Measurements from ENCODE around the gene PTPN5.

PTPN5 gene

DNA sequence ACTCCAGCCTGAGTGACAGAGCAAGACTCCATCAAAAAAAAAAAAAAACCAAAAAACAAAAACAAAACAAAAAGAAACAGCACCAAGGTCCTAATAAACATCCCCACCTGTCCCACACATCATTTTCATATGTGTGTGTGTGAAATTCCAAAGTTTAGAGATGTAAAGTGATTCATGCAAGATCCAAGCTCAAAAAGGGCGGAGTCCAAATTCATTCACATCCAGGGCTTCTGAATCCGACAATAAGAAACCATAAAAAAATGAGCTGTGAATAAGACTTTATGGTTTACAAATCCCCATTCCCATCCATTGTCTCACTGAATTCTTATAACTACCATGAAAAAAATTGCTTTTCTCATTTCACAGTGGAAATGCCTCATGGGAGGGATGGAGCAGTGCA lies 34.7 kb downstream of the PTPN5 start:
- Histone ChIP-seq H3K9ac (no peak overlapping the region), H3K4me1 (no peaks in the 10 kb centered on the region), H3K4me2 (ENCODE audit: low read length) (no peak overlapping the region), H3K4me3 (ENCODE audit: low read depth, low read length) (no peak overlapping the region), H3K79me2 (no peaks in the 10 kb centered on the region), H2AFZ (no peak overlapping the region), H3K27ac (no peak overlapping the region), H3K9me3 (ENCODE audit: control insufficient read depth, low read length) (no peaks in the 10 kb centered on the region), H3K36me3 (ENCODE audit: control insufficient read depth, insufficient read depth, low read length) (no peaks in the 10 kb centered on the region), H3K27me3 (ENCODE audit: control insufficient read depth, insufficient read depth, low read length) (no peaks in the 10 kb centered on the region)
- TF ChIP-seq, protein P1, sequence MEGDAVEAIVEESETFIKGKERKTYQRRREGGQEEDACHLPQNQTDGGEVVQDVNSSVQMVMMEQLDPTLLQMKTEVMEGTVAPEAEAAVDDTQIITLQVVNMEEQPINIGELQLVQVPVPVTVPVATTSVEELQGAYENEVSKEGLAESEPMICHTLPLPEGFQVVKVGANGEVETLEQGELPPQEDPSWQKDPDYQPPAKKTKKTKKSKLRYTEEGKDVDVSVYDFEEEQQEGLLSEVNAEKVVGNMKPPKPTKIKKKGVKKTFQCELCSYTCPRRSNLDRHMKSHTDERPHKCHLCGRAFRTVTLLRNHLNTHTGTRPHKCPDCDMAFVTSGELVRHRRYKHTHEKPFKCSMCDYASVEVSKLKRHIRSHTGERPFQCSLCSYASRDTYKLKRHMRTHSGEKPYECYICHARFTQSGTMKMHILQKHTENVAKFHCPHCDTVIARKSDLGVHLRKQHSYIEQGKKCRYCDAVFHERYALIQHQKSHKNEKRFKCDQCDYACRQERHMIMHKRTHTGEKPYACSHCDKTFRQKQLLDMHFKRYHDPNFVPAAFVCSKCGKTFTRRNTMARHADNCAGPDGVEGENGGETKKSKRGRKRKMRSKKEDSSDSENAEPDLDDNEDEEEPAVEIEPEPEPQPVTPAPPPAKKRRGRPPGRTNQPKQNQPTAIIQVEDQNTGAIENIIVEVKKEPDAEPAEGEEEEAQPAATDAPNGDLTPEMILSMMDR (IDR thresholded peaks at IDR 0.05) = no peak

DNA sequence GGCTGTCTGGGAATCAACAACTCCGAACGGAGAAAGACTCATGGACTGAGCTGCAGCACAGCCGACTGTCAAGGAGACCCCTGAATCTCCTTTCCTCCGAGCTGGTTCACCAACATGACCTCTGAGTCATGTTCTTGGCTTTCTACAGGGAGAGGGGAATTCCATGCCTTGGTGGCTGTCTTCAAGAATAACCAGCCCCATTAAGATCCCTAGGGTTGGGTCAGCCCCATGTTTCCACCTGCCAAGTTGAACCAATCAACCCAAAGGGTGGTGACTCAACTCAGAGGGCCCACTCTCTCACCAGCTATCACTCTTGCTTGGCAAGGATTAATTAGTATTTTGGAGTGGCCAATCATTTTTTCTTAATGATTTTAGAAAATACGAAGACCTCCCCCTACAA lies 37.3 kb downstream of the PTPN5 start:
- no peaks in the 10 kb centered on the region for H3K9me3 ChIP-seq (ENCODE audit: control insufficient read depth, low read length)
- H3K79me2 ChIP-seq = no peaks in the 10 kb centered on the region
- no peak overlapping the region for H3K4me2 ChIP-seq (ENCODE audit: low read length)
- no peak overlapping the region for H2AFZ ChIP-seq
- no peak overlapping the region for H3K4me3 ChIP-seq (ENCODE audit: low read depth, low read length)
- H3K4me1 ChIP-seq = no peaks in the 10 kb centered on the region
- no peaks in the 10 kb centered on the region for H3K36me3 ChIP-seq (ENCODE audit: control insufficient read depth, insufficient read depth, low read length)
- no peaks in the 10 kb centered on the region for H3K27me3 ChIP-seq (ENCODE audit: control insufficient read depth, insufficient read depth, low read length)
- no peak overlapping the region for H3K27ac ChIP-seq
- H3K9ac ChIP-seq = no peak overlapping the region
- TF ChIP-seq, protein P1 (IDR thresholded peaks at IDR 0.05) = no peak

DNA sequence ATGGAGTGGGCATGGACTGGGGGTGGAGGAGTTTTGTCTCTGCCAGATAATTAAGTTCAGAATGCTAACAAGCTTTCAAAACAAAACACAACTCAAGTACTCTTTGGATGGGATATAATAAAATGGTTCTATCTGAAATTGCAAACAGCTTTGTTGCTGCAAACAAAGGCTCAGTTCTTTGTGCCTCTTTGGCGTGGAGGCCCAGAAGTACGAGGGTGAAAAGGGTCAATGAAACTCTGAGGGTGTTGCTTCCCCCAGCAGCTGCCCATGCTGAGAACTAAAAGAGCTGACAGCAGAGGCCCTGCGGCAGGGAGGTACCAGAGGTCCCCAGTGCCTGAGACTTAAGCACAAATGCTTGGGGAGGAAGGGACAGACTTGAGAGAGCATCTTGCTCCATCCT lies 39.1 kb downstream of the PTPN5 start:
- no peak overlapping the region for H3K4me3 ChIP-seq (ENCODE audit: low read depth, low read length)
- H3K9me3 ChIP-seq (ENCODE audit: control insufficient read depth, low read length) = no peaks in the 10 kb centered on the region
- H3K79me2 ChIP-seq = no peaks in the 10 kb centered on the region
- H3K36me3 ChIP-seq (ENCODE audit: control insufficient read depth, insufficient read depth, low read length) = no peaks in the 10 kb centered on the region
- no peaks in the 10 kb centered on the region for H3K27me3 ChIP-seq (ENCODE audit: control insufficient read depth, insufficient read depth, low read length)
- H2AFZ ChIP-seq = no peak overlapping the region
- no peak overlapping the region for H3K4me2 ChIP-seq (ENCODE audit: low read length)
- H3K4me1 ChIP-seq = no peaks in the 10 kb centered on the region
- TF ChIP-seq, protein P1 (IDR thresholded peaks at IDR 0.05) = no peak
- no peak overlapping the region for H3K27ac ChIP-seq
- H3K9ac ChIP-seq = no peak overlapping the region

DNA sequence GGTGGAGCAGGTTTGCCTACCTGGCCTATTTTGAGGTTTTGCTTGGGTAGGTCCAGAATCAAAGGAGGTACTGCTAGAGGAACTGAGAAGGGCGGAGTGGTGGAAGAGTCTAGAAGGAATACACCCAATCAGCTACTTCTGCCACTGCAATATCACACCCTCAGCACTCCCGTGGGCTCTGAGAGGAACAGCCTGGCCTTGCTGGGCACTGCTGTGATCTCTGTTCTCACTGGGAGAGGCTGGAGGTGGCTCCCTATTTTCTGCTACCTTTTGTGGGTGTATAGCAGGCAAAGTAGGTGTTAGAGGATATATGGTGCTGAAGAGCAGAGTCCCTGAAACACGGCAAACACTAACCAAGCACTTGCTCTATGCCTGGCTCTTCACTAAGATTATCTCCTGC lies 40.7 kb downstream of the PTPN5 start:
- Histone ChIP-seq H2AFZ (no peak overlapping the region), H3K4me3 (ENCODE audit: low read depth, low read length) (no peak overlapping the region), H3K27me3 (ENCODE audit: control insufficient read depth, insufficient read depth, low read length) (no peaks in the 10 kb centered on the region), H3K4me1 (no peaks in the 10 kb centered on the region), H3K9me3 (ENCODE audit: control insufficient read depth, low read length) (no peaks in the 10 kb centered on the region), H3K79me2 (no peaks in the 10 kb centered on the region), H3K36me3 (ENCODE audit: control insufficient read depth, insufficient read depth, low read length) (no peaks in the 10 kb centered on the region), H3K27ac (no peak overlapping the region), H3K9ac (no peak overlapping the region), H3K4me2 (ENCODE audit: low read length) (no peak overlapping the region)
- TF ChIP-seq, protein P1 (IDR thresholded peaks at IDR 0.05) = no peak

DNA sequence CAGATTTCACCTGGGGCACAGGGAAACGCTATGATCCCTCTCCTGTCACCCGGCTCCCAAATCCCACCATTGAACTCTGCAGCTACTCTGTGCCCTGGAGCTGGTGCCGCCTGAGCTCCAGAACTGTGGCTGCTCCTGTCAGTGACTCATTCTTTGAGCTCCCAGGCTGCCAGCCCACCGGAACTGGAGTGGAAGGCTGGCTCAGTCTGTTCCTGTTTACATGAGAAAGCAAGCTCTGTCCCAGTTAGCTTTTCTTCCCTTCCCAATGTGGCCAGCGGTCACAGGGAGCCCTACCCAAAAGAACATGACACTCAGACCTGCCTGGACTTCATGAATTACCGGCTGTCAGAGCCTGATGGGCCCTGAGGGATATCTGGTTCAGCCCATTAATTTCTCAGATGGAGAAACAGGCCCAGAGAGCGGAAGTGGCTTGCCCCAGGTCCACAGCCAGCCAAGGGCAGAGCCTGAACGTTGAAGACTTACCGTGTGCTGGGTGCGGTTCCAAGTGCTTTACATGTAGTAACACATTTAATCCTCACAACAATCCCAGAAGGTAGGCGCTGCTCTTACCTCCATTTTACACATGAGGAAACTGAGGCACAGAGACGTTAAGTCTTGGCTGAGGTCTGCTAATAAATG lies 41.8 kb downstream of the PTPN5 start:
- Histone ChIP-seq H3K9me3 (ENCODE audit: control insufficient read depth, low read length) (no peaks in the 10 kb centered on the region), H3K9ac (no peak overlapping the region), H3K36me3 (ENCODE audit: control insufficient read depth, insufficient read depth, low read length) (no peaks in the 10 kb centered on the region), H3K4me3 (ENCODE audit: low read depth, low read length) (no peak overlapping the region), H2AFZ (no peak overlapping the region), H3K79me2 (no peaks in the 10 kb centered on the region), H3K27me3 (ENCODE audit: control insufficient read depth, insufficient read depth, low read length) (no peaks in the 10 kb centered on the region), H3K4me1 (no peaks in the 10 kb centered on the region), H3K4me2 (ENCODE audit: low read length) (no peak overlapping the region), H3K27ac (no peak overlapping the region)
- TF ChIP-seq, protein P1 (IDR thresholded peaks at IDR 0.05) = no peak

All from parathyroid adenoma (tissue), 2 donors.